PC-3 (cell line): Measurements from ENCODE around the gene KCTD20. TPM values are rescaled to one million over a fixed set of nuclear protein-coding genes. Genes with fewer than 3 reads are reported as not detected.

Experiments used
- ATAC-seq: fragments of 200-7000 bp; cut with Tn5 transposase; 2 replicates; pipeline ENCODE4 v1.9.1; 2020; ENCODE audit warnings: mild to moderate bottlenecking, moderate library complexity
- BruUV-seq: library from RNA; stranded (reverse); fragments of 400-500 nt; replicated peaks from 2 replicates; lab custom pipeline; 2021; lab: Mats Ljungman, UMichigan
- CTCF ChIA-PET: fragments of 300-600 bp; sonication (Branson Sonifier 250); formaldehyde crosslinking; loops from one replicate; lab custom pipeline; 2022; ENCODE audit warnings: antibody characterized with exemption; lab: Charles Lee
- POLR2A ChIA-PET: fragments of 300-600 bp; sonication (Branson Sonifier 250); formaldehyde crosslinking; loops from one replicate; lab custom pipeline; 2022; ENCODE audit warnings: antibody characterized with exemption; ENCODE audit not compliant: unreplicated experiment; lab: Charles Lee
- DNase-seq: peaks from one replicate; pipeline ENCODE4 v3.0.0-alpha.2; 2015
- H2AFZ ChIP-seq: fragments of 300-600 bp; sonication (generic); 2 replicates; pipeline ENCODE4 v1.6.0; 2016; ENCODE audit warnings: antibody characterized with exemption, low read length
- H3F3A ChIP-seq: fragments of 300-600 bp; sonication (generic); one replicate; pipeline ENCODE4 v1.6.0; 2017; ENCODE audit warnings: antibody characterized with exemption, low read length, control low read depth, mild to moderate bottlenecking; ENCODE audit not compliant: unreplicated experiment
- H3K27ac ChIP-seq: fragments of 300-600 bp; sonication (generic); 2 replicates; pipeline ENCODE4 v1.5.1; 2016; ENCODE audit warnings: mild to moderate bottlenecking, low read length
- H3K27me3 ChIP-seq: fragments of 300-600 bp; sonication (generic); 2 replicates; pipeline ENCODE4 v1.6.1; 2016; ENCODE audit warnings: low read length, mixed read lengths
- H3K36me3 ChIP-seq: fragments of 300-600 bp; sonication (generic); 2 replicates; pipeline ENCODE4 v1.6.1; 2016; ENCODE audit warnings: low read depth, mixed run types, low read length, mixed read lengths
- H3K4me1 ChIP-seq: fragments of 300-600 bp; sonication (generic); 2 replicates; pipeline ENCODE4 v1.5.1; 2016; ENCODE audit warnings: low read length; ENCODE audit not compliant: insufficient read depth
- H3K4me2 ChIP-seq: fragments of 300-600 bp; sonication (generic); 2 replicates; pipeline ENCODE4 v1.6.0; 2016; ENCODE audit warnings: low read length
- H3K4me3 ChIP-seq: fragments of 300-600 bp; sonication (generic); 2 replicates; pipeline ENCODE4 v1.5.1; 2016; ENCODE audit warnings: mild to moderate bottlenecking, low read length, mixed read lengths
- H3K79me2 ChIP-seq: fragments of 300-600 bp; sonication (generic); 2 replicates; pipeline ENCODE4 v1.6.1; 2017; ENCODE audit warnings: low read length, mixed read lengths
- H3K9ac ChIP-seq: fragments of 300-600 bp; sonication (generic); 2 replicates; pipeline ENCODE4 v1.6.0; 2016; ENCODE audit warnings: mild to moderate bottlenecking, low read length
- H3K9me2 ChIP-seq: fragments of 300-600 bp; sonication (generic); replicated peaks from 2 replicates; pipeline ENCODE4 v1.6.1; 2016; ENCODE audit warnings: mixed run types, low read length, mixed read lengths
- H3K9me3 ChIP-seq: fragments of 300-600 bp; sonication (generic); 2 replicates; pipeline ENCODE4 v1.6.1; 2016; ENCODE audit warnings: low read length, mixed read lengths
- H4K20me1 ChIP-seq: fragments of 300-600 bp; sonication (generic); 2 replicates; pipeline ENCODE4 v1.6.1; 2016; ENCODE audit warnings: low read length, mixed read lengths
- CTCF ChIP-seq: fragments of 300-600 bp; sonication (generic); conservative IDR thresholded peaks from 2 replicates; pipeline ENCODE4 v1.5.1; 2017; ENCODE audit warnings: antibody characterized with exemption, low read depth, mild to moderate bottlenecking, low read length
- EZH2 ChIP-seq: fragments of 300-600 bp; sonication (generic); IDR thresholded peaks from one replicate; pipeline ENCODE4 v1.6.1; 2017; ENCODE audit warnings: antibody characterized with exemption, mild to moderate bottlenecking, low read length; ENCODE audit not compliant: unreplicated experiment
- EZH2phosphoT487 ChIP-seq: fragments of 300-600 bp; sonication (generic); IDR thresholded peaks from 2 replicates; pipeline ENCODE4 v1.6.1; 2018; ENCODE audit warnings: mild to moderate bottlenecking, antibody characterized with exemption, low read length, borderline replicate concordance
- intact Hi-C: fragments of 100-400 bp; cut with micrococcal nuclease; formaldehyde crosslinking; loops from 2 replicates; pipeline ENCODE4 v1.9.0; 2023
- total RNA-seq: library from RNA; depleted of rRNA; stranded (reverse); fragments of >200 nt; gene quantifications from 2 replicates; pipeline ENCODE4 v1.2.3, GENCODE V29; 2014

The KCTD20 gene
- total RNA-seq, 1 experiment from 2014 or later: 26.5 TPM

- Histone ChIP-seq H4K20me1 (no peaks in the 10 kb centered on the region), H3K9ac (no peak overlapping the region), H3K79me2 (no peaks in the 10 kb centered on the region), H3K9me2 (no peaks in the 10 kb centered on the region), H3K27ac (no peak overlapping the region), H3K36me3 (peaks cover 38% of the 10 kb centered on the region), H3K27me3 (no peaks in the 10 kb centered on the region), H3K4me1 (no peaks in the 10 kb centered on the region), H3K4me2 (no peak overlapping the region), H3K9me3 (no peaks in the 10 kb centered on the region), H3K4me3 (no peak overlapping the region), H3F3A (no peaks in the 10 kb centered on the region), H2AFZ (no peak overlapping the region)
- ChIA-PET POLR2A (no interaction called here), CTCF (no interaction called here)
- ATAC-seq (no peak), DNase-seq (no peak)
- no TSS peak for BruUV-seq
- TF ChIP-seq EZH2 (no peak), CTCF (no peak), EZH2phosphoT487 (no peak)
- intact Hi-C loops: no loop called here
Observed at GRCh38 chr6:36523451-36523850, 80.7 kb downstream of the KCTD20 start.

GRCh38 chr6:36523936-36524499 lies 81.2 kb downstream of the KCTD20 start:
- no peak for TF ChIP-seq CTCF
- TF ChIP-seq EZH2: no peak
- TF ChIP-seq EZH2phosphoT487: no peak
- H3K4me3 ChIP-seq: no peak overlapping the region
- no TSS peak for BruUV-seq
- ChIA-PET CTCF (interaction anchor here (0.7 kb wide), 1 partner anchor 34 kb away, joined by 8 read pairs; no protein-coding TSS in a partner anchor), POLR2A (no interaction called here)
- no peak overlapping the region for H3K9ac ChIP-seq
- H3K4me1 ChIP-seq: no peaks in the 10 kb centered on the region
- no peak overlapping the region for H3K4me2 ChIP-seq
- H3K36me3 ChIP-seq: peaks cover 38% of the 10 kb centered on the region
- H3K27me3 ChIP-seq: no peaks in the 10 kb centered on the region
- no peak overlapping the region for H2AFZ ChIP-seq
- no peaks in the 10 kb centered on the region for H3K9me2 ChIP-seq
- DNase-seq: no peak
- intact Hi-C loops: no loop called here
- H3K27ac ChIP-seq: no peak overlapping the region
- H3F3A ChIP-seq: no peaks in the 10 kb centered on the region
- no peaks in the 10 kb centered on the region for H4K20me1 ChIP-seq
- ATAC-seq: no peak
- H3K79me2 ChIP-seq: no peaks in the 10 kb centered on the region
- no peaks in the 10 kb centered on the region for H3K9me3 ChIP-seq

- DNase-seq (no peak), ATAC-seq (no peak)
- no peaks in the 10 kb centered on the region for H3K79me2 ChIP-seq
- H3K27ac ChIP-seq: no peak overlapping the region
- no TSS peak for BruUV-seq
- H4K20me1 ChIP-seq: no peaks in the 10 kb centered on the region
- ChIA-PET CTCF (interaction anchor here (0.7 kb wide), 1 partner anchor 33 kb away, joined by 8 read pairs; no protein-coding TSS in a partner anchor), POLR2A (no interaction called here)
- no peak overlapping the region for H3K4me2 ChIP-seq
- H3K4me3 ChIP-seq: no peak overlapping the region
- no peaks in the 10 kb centered on the region for H3K4me1 ChIP-seq
- peaks cover 38% of the 10 kb centered on the region for H3K36me3 ChIP-seq
- intact Hi-C loops: no loop called here
- TF ChIP-seq EZH2 (no peak), EZH2phosphoT487 (no peak), CTCF (no peak)
- no peak overlapping the region for H2AFZ ChIP-seq
- H3K9me3 ChIP-seq: no peaks in the 10 kb centered on the region
- H3F3A ChIP-seq: no peaks in the 10 kb centered on the region
- H3K9me2 ChIP-seq: no peaks in the 10 kb centered on the region
- no peak overlapping the region for H3K9ac ChIP-seq
- no peaks in the 10 kb centered on the region for H3K27me3 ChIP-seq
Observed at GRCh38 chr6:36524871-36525270, 82.1 kb downstream of the KCTD20 start.
